ENCODE measurements around the gene AGAP3.

Gene AGAP3

DNA sequence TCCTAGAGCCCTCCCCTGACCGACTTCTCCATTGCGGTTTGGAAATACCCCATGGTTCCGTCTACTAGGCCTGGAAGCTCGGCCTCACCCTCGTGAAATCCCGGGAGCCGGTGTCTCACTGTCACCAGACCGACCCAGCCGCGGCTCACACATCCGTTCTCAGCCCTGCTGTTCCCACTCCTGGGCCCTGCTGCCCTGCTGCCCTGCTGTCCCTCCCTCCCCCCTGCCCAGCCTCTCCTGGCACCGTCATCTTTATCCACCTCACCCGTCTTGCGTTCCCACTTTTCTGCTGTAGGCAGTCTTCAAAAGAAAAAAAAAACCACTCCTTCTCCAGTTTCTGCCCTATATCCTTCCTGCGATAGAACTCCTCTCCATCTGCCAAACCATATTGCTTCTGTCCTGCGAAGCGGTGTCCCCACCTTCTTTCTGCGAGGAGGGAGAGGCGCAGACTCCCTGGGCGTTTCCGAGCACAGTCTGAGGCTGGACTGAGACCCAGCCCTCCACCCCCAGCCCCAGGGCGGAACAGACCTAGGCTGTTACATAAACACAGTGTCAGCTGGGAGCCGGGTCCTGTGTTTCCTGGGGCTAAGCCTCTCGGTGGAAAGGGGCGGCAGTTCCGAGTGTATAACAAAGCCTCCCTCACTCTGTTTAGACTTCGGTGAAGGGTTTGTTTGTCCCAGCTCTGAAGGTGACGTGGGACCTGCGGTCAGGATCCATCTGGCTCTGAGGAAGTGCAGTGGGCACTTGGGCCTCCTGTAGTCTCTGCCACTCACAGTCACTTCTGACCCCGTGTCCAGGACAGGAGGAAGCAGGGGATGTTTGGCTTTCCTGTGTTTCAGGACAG, 2.8 kb downstream of the AGAP3 start:
- no peak for DNase-seq

DNA sequence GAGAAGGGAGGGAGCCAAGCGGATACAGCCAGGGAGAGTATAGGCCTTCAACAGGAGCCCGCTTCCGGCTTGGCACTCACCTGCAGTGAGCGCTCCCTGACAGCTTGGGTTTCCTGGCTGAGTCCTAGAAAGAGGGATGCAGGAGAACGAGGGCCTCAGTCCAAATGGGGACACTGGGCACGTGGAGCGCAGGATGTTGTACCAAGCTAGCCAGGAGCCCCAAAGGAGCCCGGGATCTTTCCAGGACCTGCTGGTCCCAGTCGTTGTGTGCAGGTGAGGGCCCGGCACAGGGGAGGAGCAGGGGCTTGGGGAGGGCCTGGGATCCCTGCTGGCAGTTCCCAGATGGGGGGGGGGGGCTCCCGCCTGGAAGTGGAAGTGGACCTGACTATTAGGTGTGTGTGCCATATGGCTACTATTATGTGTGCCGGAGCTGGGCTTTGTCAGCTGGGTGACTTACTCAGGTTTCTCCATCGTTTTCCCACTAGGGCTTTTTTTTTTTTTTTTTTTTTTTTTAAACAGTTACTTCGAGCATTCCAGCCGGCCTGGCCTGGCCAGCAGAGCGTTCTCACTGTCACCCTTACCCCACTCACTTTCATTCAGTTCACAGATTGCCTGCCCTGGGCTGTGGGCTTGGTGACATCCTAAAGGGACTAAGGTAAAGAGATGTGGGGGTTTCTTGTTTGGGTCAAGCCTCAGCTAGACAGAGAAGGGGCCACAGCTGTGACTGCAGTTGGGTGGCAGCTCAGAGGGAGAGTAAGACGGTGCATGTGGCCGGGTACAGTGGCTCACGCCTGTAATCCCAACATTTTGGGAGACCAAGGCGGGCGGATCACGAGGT, 3.8 kb downstream of the AGAP3 start:
- DNase-seq: no peak

DNA sequence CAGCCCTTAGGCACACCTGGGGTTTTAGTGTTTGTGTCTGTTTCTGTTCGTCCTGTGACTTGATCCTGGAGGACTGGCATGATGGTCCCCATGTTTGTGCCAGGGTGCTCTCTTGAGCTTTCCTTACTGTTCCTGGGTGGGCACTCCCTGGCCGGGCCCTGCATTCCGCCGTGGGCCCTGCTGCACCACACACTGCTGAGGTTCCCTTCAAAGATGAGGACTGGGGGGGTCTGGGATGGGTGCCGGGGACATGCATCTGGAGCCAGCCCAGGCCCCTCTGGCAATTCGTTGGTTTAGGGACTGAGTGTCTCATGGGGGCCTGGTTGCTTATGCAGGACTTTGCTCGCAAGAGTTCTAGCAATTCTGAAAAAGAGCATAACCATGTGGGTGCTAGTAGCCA, 4.7 kb downstream of the AGAP3 start:
- no peak for DNase-seq

DNA sequence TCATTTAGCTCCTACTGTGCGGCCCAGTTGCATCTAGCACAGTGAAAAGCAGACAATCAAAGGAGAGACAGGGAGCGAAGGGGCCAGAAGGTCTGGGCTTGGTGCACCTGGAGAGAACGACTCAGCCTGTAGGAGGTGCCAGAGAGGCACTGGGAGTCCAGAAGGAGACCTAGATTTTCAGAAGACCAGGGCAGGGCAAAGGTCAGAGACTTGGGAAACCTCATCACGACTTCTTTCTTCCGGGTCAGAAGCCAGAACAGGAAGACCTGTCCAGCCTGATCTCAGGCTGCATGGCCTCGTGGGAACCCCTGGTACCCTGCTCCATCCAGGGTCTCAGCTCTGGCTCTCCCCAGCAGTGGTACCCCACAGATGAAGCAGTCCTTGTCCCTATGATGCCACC, 5.2 kb downstream of the AGAP3 start:
- no peak for DNase-seq

DNA sequence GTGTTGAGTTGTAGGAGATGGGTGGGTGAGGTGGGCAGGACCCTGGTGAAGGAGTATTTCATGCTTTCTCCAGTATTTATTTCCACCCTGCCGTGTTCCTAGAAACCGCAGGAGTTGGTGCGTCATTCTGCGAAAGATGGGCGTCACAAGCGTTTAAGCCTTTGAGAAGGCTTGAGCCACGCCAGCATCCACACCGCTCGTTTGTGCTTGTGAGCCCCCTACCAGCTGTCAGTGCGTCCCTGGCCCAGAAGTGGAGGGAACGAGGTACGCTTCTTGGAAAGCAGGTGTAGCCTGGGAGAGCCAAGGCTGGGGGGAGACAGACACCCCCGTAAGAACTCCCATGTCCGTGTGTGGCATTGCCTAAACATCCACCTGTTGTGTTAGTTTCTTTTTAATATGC, 5.7 kb downstream of the AGAP3 start:
- DNase-seq: no peak

DNA sequence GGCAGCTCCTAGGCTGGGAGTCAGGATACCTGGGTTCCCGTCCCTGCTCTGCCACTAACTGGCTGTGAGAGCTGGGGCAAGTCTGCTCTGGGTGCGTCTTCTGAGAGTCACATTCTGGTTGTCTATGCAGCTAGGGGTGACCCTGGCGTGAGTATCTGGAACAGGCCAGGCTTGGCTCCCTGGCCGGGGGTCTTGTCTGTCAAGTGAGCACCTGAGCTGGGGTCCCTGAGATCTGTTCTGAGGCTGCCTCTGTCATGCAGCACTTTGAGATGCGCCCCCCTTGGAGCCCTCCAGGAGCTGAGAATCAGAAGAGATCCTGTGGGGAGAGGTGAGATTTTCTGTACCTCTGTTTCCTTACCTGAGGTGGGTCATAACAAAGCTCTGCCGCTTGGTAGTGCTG, 7.5 kb downstream of the AGAP3 start:
- DNase-seq: no peak

DNA sequence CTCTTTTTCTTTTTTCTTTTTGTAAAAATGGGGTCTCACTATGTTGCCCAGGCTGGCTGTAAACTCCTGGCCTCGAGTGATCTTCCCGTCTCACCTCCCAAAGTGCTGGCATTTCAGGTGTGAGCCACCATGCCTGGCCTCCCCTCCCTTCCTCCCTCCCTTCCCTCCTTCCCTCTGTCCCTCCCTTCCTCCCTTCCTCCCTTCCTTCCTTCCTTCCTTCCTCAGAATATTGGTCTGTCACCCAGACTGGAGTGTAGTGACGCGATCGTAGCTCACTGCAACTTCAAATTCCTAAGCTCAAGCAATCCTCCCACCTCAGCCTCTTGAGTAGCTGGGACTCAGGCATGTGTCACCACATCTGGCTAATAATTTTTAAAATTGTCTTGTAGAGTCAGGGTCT, 8.4 kb downstream of the AGAP3 start:
- no peak for DNase-seq

DNA sequence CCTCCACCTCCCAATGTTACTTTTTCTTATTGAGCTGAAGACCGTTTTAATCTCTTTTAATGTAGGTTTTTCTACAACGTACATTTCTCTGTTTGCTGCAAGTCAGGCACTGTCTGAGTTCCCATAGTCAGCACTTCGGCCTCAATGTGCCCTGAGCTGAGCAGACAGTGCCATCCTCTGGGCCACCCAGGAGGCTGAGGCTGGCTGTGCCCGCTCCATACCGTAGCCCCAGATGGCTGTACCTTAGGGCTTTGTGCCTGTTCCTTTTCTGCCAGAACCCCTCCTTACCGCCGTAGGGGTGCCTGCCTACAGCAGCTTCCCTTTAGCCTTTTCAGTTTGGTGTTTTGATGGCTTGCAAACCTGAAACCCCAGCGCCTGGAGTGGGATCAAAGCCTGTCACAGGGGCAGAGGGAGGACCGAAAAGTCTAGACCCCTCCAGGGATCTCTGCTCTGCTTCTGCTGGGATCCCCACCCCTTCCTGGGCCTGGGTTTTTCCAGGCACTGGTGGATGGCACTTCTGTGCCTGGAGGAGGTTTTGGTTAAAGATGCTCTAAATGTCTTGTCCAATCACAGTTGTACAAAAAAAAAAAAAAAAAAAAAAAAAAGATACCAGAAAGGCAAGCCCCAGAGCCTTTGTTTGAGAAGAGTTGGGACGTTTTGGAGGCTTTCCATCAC, 9.0 kb downstream of the AGAP3 start:
- DNase-seq: no peak

DNA sequence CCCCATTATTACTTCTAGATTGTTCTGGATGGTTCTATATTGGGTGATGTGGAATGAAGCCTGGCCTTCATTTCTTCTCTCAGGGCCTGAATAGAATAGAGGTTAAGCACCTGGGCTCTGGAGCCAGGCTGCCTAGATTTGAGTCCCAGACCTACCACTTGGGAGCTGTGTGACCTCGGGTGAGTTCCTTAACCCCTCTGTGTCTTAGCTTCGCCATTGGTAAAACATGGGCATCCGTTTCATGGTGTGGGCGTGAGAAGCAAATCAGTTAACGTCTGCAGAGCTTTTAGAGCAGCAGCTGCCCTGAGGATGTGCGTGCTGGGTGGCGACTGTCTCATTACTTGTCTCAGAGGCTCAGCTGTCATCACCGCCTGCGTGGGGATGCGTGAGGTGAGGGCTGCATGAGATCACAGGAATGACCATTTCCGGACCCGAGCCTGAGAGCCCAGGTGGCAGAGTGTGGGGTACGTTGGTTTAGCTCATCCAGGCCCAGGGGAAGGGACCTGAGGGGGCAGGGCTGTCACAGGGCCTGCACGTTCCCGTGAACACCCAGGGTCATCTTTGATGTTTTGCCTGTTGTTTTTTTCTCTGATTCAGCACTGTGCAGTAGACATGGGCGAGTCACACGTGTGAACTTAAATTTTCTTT, 9.7 kb downstream of the AGAP3 start:
- DNase-seq: no peak

DNA sequence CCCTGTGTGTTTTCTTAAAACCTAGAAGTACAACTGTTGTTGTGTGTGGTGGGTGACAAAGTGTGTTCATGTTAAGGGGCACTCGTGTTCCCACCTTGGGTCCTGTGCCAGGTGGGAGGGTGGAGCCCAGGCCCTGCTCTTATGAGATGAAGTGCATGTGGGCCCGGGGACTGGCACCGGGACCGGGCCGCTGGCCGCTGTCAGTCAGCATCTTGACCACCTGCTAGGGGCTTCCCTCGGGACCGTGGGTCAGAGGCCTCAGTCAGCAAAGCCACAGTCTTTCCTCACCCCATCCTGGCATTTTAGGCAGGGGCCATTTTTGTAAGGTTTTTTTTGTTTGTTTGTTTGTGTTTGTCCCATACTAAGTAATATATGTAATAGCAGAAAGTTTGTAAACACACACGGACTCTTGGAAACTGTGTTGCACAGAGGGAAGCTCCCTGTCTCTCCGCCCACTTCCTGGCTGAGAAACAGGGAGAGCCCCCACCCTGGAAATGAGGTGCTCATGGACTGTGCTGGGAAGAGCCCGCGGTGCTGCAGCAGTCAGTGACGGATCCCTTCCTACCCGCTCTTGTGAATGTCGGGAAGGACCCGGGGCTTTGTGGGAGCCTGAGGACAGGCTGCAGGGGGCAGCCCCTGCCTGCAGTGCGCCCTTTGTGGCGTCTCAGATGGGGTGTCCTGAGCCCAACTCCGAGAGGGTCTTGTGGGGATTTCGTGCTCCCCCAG, 13.4 kb downstream of the AGAP3 start:
- no peak for DNase-seq

DNA sequence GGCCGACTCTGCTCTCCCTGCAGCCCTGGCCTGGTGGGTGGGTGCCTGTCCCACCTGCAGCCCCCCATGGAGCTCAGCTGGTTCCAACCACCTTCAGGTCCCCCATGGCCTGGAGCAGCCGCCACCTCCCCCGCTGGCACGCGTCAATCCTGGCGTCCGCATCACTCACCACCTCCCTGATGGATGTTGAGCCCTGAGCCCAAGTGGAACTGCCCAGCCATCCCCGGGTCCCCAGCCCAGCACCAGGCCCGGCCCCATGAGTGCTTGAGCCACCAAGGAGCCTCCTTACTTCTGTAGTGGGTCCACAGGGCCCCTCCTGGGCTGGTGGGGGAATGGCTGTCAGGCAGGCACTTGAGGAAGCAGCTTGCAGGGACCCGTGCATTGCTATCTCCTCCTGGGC, 14.6 kb downstream of the AGAP3 start:
- DNase-seq: no peak

DNA sequence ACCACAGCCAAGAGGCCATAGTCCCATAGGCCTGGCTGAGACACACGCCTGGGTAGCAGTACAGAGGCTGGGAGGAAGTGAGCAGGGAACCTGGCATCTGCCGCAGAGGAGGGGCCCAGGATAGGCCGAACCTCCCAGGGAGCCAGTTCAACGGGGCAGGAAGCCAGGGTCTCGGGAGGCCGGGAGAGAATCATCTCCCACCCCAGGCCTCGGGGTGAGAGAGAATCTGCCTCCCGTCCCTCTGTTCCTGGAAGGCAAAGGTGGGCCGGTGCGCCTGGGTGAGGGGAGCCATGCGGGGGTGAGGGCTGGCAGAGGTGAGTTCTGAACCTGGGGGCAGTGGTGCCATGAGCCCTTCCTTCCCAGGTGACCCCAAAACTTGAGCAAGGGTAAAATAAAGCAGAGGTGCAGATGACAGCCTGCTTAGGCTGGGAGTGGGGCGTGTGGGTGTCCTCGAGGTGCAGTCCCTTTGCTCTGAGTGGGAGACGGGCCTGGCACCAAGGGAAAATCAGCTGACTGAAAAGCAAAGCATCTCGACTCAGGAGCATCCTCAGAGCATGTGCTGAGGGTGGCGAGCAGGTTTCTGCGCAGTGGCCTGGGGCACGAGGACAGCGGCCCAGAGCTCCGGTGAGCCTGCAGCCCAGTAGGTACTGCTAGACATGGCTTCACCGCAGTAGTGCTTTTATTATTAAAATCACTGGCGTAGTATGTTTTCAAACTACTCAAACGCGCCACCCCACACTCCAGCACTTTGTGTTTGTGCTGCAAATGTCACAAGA, 15.5 kb downstream of the AGAP3 start:
- DNase-seq: no peak

DNA sequence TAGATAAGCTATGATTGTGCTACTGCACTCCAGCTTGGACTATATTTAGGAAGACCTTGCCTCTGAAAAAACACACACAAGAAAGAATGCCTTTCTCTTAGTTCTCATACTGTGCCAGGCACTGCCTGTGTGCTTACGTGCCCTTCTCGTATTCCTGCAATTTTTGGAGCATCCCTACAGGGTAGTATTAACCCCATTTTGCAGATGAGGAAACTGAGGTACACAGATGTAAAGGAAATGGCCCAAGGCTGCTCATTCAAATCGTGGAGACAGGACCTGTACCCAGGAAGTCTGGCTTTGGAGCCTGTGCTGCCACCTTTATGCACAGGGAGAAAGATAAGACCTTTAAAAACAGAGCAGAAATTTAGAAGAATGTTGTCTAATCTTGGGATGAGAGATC, 16.7 kb downstream of the AGAP3 start:
- DNase-seq: no peak

DNA sequence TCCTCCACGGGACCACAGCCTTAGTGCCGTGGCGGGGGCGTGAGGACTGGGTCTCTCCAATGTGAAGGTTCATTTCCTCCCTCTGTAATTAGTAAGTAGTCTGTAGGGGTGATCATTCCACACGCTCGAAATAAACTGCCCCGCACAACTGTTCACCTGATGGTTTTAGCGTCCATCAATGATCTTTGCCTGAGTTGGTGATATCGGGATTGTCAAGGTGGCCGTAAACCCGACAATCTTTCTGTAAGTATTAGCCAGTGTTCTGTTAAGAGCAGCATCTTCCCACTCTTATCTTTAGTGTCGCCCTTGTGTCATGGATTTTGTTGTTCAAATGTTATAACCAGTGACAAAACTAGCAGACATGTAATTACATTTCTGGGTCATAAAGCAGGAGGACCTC, 17.7 kb downstream of the AGAP3 start:
- DNase-seq: no peak

DNA sequence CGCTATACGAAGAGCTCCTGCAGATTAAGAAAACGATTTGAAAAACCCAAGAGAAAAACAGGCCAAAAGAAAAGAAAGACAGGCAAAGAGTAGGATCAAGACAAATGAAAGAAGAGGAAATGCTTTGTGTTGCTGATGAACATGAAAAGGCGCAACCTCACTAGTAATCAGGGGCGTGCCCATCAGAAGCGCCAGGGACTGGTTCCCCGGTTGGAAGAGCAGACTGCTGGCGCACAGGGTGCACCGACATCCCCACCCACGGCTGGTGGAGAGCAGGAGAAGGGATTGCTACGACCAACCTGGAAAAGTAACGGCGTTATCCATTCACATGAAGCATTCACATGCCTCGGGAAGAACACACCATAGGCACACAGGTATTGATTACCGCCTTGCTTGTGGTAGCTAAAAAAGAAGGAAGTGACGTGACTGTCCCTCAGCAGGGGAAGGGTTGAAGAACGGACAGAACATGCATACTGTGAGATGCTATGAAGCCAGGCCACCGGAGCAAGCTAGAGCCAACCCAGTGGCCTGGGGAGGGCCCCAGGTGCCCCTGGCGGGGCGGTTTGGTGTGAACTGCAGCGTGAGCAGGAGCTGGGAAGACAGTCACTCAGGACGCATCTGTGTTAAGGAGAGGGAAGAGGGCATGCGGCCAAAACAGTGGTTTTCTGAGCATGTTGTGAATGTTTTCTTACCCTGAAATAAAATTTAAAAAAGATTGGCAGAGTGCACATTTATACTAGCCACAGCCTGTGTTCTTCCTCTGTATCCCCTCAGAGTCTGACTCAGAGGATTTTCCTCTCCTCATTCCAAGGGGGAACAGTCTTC, 18.3 kb downstream of the AGAP3 start:
- no peak for DNase-seq

DNA sequence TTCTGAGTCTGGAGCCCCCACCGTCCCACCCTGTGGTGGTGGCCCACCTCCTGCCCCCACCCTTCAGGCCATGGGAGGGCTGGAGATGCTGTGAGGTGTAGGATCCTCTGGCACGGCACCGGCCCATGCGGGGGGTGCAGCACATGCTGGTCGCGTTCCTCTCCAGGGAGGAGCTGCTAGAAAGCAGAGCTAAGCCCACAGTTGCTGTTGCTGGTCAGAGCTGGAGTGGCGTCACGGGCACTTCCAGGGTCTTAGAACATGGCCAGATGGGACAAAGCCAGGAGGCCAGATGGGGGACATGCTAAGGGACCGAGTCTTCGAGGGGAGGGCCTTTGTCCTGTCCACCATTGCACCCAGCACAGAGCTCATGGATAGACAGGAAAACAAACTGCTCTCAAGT, 21.6 kb downstream of the AGAP3 start:
- no peak for DNase-seq

DNA sequence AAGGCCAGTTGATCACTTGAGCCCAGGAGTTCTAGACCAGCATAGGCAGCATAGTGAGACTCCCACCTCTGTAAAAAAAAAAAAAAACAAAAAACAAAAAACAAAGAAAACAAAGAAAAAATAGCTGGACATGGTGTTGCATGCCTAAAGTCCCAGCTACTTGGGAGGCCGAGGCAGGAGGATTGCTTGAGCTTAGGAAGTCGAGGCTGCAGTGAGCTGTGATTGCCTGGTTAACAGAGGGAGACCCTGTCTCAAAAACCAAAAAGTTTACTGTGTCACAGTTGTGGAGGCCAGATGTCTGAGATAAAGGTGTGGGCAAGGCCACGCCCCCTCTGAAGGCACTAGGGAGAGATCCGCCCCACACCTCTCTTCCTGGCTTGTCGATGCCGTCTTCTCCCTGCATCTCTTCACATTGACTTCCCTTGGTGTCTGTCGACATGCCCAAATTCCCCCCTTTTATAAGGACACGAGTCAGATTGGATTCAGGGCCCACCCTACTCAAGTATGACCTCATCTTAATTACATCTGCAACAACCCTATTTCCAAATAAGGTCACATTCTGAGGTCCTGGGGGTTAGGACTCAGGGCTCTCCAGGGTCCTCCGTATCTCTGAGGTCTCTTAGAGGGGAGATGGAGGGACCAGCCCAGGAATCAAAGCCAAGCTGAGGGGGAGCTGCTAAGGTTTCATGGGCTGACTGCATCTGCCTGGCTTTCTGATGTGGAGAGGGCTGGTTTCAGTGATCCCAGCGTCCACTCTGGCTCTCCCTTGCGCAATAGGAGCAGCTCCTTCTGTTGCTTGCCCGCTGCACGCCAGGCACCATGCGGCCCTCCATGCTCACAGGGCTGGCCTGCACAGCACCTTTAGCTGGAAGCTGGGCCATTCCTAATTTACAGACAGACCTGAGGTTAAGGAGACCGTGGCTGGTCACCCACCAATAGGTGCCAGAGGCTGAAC, 23.1 kb downstream of the AGAP3 start:
- no peak for DNase-seq

DNA sequence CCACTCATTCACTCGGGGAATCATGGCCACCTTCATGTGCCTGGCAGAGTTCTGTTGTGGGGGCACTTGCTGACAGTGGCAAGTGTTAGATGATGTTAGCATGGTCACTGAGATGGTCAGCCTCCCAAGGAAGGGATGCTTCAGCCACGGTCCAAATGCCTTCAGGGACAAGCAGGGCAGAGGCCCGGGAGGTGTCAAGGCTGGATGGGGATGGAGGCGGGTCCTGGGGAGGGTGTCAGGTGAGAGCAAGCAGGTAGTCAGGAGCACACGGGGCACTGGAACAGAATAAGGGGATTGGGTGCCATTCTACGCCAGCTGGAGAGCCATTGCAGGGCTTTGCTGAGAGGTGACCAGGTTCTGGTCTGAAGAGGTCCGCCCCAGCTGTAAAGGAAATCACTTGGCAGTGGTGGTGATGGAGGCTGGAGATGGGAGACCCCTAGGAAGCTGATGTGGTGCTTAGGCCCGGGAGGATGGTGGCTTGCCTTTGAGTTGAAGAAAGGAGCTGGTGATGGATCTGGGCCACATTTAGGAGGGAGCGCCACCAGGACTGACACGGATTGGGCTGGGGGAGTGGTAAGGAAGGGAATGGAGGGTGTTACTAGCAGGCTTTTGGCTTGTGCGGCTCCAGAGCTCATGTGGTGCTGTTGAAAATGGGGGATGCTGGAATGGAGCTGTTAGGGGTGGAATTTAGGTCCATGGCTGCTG, 24.1 kb downstream of the AGAP3 start:
- no peak for DNase-seq
